GM12875 (cell line): Measurements from ENCODE around the gene DNAAF8.

Experiments
- H3K4me3 ChIP-seq: one replicate; pipeline ENCODE4 v1.5.1; 2011; ENCODE audit warnings: low read depth, low read length, control low read depth
- CTCF ChIP-seq: IDR thresholded peaks from 2 replicates; pipeline ENCODE4 v1.5.1; 2011; ENCODE audit warnings: low read depth, mild to moderate bottlenecking, control low read depth, inconsistent platforms, low read length, moderate library complexity, borderline replicate concordance; ENCODE audit not compliant: insufficient read depth

The DNAAF8 gene

DNA sequence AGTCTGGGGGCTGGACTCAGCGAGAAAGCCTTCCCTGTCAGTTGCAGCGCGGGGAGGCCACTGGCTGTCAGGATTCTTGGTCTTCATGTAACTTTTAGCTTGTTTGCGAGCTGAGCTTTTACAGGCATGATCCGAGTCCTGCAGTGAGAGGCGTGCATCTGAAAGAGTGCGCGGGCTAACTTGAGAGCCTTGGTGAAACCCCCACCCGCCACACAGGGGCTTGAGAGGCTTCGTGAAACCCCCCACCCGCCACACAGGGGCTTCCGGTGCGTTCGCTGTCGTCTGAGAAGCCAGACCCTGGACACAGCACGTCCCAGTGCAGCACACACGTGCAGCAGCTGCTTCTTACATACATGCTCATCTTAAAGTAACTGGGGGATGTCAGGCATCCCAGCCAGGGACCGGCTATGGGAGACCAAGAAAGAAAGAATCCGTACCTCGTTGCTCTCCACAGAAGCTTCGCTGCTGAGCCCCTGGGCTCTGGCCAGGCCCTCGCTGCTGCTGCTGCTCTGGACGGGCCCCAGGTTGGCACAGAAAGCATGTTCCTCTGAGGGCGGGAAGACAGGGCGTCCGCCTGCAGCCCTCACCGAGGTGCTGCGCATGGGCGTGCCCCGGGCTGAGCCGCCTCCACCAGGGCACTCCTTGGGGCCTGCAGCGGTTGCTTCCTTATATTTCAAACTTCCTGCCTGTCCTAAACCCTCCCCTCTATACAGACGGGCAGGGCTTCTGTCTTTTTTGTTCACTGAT lies 33.2 kb upstream of the DNAAF8 start:
- no peak for TF ChIP-seq CTCF
- no peak overlapping the region for H3K4me3 ChIP-seq

- no peak for TF ChIP-seq CTCF
- no peak overlapping the region for H3K4me3 ChIP-seq
These were observed 32.4 kb upstream of the DNAAF8 start for GRCh38 chr16:4701791-4702465.

DNA sequence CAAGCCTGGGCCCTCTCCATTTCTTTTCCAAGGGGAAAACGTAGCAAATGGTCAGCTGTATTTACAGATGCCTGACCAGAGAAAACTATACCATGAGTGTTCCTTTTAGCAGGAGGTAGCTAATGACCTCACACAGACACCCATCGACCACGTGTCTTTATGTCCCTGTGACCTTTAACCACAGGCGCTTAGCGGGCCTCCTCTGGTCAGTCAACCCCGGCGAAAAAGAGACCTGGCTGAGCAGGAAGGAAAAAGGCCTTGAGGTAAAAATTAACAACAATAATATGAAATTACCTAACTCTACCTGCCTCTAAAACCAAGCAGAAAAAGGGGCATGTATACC lies 31.9 kb upstream of the DNAAF8 start:
- TF ChIP-seq CTCF, result no peak
- no peak overlapping the region for H3K4me3 ChIP-seq

GRCh38 chr16:4703906-4704305 lies 30.4 kb upstream of the DNAAF8 start:
- H3K4me3 ChIP-seq, result no peak overlapping the region
- no peak for TF ChIP-seq CTCF

DNA sequence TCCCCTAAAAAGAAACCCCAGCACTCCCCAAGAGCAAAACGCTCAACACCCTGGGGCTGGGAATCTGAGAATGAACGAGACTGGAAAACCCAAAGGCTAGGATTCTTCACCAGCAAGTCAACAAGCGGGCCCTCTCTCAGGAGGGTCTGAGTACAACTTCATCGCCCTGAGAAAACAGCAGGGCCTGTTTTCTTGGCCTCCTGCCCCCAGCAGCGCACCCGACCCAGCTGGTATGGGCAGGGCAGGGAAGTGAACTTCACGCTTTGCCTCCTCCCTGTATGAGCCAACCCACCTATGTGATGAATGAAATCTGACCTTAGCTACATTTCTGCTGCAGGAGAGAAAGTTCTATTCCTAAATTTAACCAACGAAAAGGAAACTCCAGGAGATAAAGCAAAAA lies 29.8 kb upstream of the DNAAF8 start:
- no peak overlapping the region for H3K4me3 ChIP-seq
- no peak for TF ChIP-seq CTCF

GRCh38 chr16:4704913-4705312 lies 29.4 kb upstream of the DNAAF8 start:
- TF ChIP-seq CTCF, result no peak
- H3K4me3 ChIP-seq, result no peak overlapping the region

DNA sequence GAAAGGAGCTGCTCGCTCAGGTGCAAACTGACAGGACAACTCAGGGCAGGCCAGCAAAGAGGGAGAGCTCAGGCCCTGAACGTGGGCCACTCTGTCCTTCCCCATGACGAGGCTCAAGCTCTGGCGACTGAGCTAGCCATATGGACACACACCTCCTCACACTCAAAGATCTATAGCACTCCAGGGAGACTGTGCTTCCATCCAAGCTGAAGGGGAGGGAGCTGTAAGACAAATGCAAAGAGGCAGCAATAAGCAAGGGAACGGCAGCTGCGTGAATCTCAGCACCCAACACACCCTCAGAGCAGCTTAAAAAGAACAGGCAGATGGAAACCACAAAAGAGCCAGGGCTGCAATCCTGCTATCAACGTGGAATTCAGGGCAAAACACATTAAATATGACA lies 27.5 kb upstream of the DNAAF8 start:
- TF ChIP-seq CTCF, result no peak
- no peak overlapping the region for H3K4me3 ChIP-seq
